Astrocyte (in vitro differentiated cells and primary cell): Measurements from ENCODE around the gene MYO7B.

Source experiments
- EZH2 ChIP-seq: IDR thresholded peaks from 2 replicates; pipeline ENCODE4 v1.6.1; 2012; ENCODE audit warnings: mild to moderate bottlenecking, low read length, inconsistent platforms; ENCODE audit not compliant: insufficient read depth
- TF ChIP-seq, protein P1 (sequence below): IDR thresholded peaks from 2 replicates; pipeline ENCODE4 v1.5.1; 2011; ENCODE audit warnings: low read depth, mild to moderate bottlenecking, inconsistent platforms, low read length, moderate library complexity; ENCODE audit not compliant: insufficient read depth

DNA sequence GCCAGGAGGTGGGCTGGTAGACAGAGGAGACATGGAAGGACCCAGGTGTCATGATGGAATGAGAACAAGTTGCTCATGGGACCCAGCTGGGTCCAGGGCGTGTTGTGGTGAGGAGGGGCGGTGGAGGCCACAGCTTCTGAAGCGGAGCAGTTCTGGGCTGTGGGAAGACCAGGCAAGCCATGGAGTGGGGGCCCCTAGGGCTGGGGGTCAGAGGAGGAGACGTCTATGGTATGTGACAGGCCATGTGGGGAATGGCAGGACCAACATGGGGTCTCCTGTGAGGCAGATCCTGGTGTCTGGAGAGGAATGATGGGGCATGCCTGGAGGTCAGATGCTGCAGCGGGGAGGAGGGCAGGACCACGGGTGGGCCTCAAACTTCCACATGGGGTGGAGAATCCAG is 16.9 kb downstream of the MYO7B start:
- TF ChIP-seq, protein P1, sequence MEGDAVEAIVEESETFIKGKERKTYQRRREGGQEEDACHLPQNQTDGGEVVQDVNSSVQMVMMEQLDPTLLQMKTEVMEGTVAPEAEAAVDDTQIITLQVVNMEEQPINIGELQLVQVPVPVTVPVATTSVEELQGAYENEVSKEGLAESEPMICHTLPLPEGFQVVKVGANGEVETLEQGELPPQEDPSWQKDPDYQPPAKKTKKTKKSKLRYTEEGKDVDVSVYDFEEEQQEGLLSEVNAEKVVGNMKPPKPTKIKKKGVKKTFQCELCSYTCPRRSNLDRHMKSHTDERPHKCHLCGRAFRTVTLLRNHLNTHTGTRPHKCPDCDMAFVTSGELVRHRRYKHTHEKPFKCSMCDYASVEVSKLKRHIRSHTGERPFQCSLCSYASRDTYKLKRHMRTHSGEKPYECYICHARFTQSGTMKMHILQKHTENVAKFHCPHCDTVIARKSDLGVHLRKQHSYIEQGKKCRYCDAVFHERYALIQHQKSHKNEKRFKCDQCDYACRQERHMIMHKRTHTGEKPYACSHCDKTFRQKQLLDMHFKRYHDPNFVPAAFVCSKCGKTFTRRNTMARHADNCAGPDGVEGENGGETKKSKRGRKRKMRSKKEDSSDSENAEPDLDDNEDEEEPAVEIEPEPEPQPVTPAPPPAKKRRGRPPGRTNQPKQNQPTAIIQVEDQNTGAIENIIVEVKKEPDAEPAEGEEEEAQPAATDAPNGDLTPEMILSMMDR = no peak
- no peak for TF ChIP-seq EZH2
